Fibroblast of the aortic adventitia (primary cell): ENCODE data around the gene ALX4. TPM values are rescaled to one million over a fixed set of nuclear protein-coding genes. Genes with fewer than 3 reads are reported as not detected.
A peak's percentile ranks its signal among the peaks of the same experiment; 100 is the strongest.

Experiments
- DNase-seq: peaks from one replicate; pipeline ENCODE4 v3.0.0-alpha.2; 2010; ENCODE audit warnings: low read depth
- H3K4me3 ChIP-seq: 2 replicates; pipeline ENCODE4 v1.5.1; 2011; ENCODE audit warnings: low read depth, mild to moderate bottlenecking, control low read depth, low read length, moderate library complexity
- total RNA-seq: library from RNA; depleted of rRNA; stranded (reverse); fragments of >200 nt; gene quantifications from 2 replicates; pipeline ENCODE4 v1.2.3, GENCODE V29; 2012; ENCODE audit warnings: low replicate concordance
- TF ChIP-seq, protein P1 (sequence below): IDR thresholded peaks from 2 replicates; pipeline ENCODE4 v1.5.1; 2011; ENCODE audit warnings: mild to moderate bottlenecking, low read length, control low read depth, inconsistent platforms; ENCODE audit not compliant: insufficient read depth

ALX4 gene
- total RNA-seq, 1 donor: not detected

DNA sequence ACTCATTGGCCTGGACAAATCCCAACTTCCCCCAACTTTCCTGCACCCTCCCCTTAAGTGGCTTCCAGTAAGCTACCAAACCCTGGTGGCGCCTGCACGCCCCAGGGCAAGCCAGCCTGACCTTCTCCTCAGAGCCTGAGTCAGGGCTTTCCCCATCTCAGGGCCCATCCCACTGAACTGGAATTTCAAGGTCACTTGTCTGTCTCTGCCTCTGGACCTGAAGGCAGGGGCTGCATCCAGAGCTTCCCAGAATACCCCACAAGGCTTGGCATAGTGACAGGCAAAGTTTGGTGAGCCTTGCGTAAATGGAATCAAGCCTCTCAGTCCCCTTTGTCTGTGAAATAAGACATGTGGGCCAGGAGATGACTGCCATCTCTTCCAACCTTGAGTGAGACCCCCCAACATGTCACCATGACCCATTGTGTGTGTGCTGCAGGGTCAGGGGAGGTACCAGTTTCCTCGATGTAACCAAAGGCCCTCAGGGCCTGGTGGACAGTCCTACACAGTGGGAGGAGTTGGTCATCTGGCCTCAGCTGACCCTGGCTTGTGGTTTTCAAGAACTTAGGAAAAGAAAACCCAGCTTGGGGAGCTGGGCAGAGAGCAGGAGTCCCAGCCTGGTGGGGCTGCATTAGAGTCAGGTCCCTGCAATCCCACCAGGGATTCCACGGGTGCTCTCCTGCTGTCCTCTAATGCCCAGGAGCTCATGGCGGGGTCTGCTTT is 8.9 kb downstream of the ALX4 start:
- TF ChIP-seq, protein P1, sequence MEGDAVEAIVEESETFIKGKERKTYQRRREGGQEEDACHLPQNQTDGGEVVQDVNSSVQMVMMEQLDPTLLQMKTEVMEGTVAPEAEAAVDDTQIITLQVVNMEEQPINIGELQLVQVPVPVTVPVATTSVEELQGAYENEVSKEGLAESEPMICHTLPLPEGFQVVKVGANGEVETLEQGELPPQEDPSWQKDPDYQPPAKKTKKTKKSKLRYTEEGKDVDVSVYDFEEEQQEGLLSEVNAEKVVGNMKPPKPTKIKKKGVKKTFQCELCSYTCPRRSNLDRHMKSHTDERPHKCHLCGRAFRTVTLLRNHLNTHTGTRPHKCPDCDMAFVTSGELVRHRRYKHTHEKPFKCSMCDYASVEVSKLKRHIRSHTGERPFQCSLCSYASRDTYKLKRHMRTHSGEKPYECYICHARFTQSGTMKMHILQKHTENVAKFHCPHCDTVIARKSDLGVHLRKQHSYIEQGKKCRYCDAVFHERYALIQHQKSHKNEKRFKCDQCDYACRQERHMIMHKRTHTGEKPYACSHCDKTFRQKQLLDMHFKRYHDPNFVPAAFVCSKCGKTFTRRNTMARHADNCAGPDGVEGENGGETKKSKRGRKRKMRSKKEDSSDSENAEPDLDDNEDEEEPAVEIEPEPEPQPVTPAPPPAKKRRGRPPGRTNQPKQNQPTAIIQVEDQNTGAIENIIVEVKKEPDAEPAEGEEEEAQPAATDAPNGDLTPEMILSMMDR: no peak
- no peak overlapping the region for H3K4me3 ChIP-seq
- no peak for DNase-seq

- TF ChIP-seq, protein P1: no peak
- no peak overlapping the region for H3K4me3 ChIP-seq
Observed at GRCh38 chr11:44298862-44299261, 11.1 kb downstream of the ALX4 start.

DNA sequence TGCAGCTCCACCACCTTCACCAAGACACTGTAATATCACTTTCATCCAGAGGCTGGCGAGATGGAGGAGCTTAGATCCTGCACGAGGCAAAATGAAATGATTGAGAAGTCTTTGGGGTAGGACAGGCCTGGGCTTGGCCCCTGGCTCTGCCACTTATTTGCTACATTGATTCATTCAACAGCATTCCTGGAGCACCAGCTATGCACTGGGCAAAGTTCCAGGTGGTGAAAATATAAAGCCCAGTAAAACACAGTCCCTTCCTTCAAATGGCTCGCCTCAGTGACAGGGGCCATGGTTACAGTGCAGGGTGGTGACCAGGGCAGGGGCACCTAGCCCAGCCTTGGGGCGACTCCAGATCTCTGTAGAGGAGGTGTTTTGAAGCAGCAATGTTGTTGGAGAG is 19.7 kb downstream of the ALX4 start:
- no peak for DNase-seq
- no peak overlapping the region for H3K4me3 ChIP-seq
- TF ChIP-seq, protein P1: no peak

More at GRCh38 chr11:44298862-44299261, 11.1 kb downstream of the ALX4 start:
- no peak for DNase-seq

DNA sequence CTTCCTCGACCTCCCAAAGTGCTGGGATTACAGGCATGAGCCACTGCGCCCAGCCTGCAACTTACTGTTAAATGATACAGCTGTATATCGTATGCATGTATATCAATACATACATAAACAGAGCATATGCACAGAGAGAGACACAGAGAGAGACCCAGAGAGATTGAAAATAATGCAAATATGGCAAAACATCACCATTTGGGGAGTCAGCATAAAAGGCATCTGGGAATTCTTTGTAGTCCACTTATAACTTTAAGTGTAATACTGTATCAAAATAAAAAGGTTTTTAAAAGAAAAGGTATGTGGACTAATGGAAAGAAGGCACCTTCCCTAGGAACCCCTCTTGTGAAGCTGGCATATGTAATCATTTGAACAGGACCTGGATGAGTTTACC is 21.8 kb downstream of the ALX4 start:
- H3K4me3 ChIP-seq: no peak overlapping the region
- TF ChIP-seq, protein P1: no peak
- DNase-seq: no peak

DNA sequence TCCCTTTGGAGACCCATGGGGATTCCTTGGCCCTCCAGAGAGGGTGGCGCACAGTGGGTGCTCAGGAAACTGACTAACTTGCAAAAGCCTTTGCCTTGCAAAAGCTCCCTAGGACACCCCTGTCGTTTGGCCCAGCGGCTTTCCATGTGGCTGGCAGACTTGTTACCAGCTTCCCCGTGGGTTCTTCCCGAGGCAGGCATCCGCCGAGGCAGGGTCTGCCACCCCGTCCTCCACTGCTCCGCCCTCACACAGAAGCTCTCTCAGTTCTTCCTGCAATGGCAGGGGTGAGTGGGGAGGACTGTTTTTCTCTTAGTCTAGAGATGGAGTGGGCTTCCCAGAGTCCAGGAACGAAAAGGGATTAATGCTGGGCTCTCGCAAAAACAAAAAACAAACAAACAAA is 23.0 kb downstream of the ALX4 start:
- no peak overlapping the region for H3K4me3 ChIP-seq
- TF ChIP-seq, protein P1: no peak
- DNase-seq: no peak

DNA sequence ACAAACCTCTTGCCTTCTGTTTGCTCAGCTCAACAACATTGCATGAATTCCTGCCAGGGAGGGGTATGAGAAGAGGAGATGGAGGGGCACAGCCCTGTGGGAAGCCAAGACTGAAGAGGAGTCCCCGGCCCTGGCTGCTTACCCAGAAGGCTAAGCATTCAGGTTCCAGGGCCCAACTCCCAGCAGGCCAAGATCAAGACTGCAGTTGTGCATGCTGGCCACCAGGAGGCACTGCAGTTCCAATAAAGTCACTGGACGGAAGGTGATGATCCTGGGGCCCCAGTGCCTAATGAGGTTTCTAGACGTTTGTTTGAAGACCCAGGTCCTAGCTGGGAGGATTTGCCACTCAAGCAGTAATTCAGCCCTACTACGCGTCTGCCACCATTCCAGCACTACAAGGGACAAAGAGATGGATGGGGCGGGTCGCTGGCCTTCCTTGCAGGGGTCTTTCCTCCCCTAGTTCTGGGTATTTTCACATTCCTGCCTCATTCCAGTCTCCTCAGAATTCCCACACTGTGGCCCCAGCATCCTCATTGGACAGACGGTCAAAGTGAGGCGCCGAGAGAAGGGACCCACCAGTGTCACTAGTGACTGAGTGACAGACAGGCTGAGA is 23.6 kb downstream of the ALX4 start:
- TF ChIP-seq, protein P1: peak; percentile 94
- DNase-seq: peak; percentile 58
- H3K4me3 ChIP-seq: no peak overlapping the region
